ENCODE results near the gene DIO1.

The DIO1 gene

GRCh38 chr1:53889304-53890298 is 4.4 kb upstream of the DIO1 start, which contains the start of gene YIPF1:
Gene YIPF1, minus strand, starts transcription at chr1:53889797. Its CDS starts 860 bp downstream, at chr1:53888937.
- TF ChIP-seq, protein P1, sequence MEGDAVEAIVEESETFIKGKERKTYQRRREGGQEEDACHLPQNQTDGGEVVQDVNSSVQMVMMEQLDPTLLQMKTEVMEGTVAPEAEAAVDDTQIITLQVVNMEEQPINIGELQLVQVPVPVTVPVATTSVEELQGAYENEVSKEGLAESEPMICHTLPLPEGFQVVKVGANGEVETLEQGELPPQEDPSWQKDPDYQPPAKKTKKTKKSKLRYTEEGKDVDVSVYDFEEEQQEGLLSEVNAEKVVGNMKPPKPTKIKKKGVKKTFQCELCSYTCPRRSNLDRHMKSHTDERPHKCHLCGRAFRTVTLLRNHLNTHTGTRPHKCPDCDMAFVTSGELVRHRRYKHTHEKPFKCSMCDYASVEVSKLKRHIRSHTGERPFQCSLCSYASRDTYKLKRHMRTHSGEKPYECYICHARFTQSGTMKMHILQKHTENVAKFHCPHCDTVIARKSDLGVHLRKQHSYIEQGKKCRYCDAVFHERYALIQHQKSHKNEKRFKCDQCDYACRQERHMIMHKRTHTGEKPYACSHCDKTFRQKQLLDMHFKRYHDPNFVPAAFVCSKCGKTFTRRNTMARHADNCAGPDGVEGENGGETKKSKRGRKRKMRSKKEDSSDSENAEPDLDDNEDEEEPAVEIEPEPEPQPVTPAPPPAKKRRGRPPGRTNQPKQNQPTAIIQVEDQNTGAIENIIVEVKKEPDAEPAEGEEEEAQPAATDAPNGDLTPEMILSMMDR (IDR thresholded peaks at IDR 0.05; ENCODE audit: low read depth, low read length): no peak
- H3K4me3 ChIP-seq (ENCODE audit: low read depth, low read length): peak within 1 kb of the TSS; percentile 95

DNA sequence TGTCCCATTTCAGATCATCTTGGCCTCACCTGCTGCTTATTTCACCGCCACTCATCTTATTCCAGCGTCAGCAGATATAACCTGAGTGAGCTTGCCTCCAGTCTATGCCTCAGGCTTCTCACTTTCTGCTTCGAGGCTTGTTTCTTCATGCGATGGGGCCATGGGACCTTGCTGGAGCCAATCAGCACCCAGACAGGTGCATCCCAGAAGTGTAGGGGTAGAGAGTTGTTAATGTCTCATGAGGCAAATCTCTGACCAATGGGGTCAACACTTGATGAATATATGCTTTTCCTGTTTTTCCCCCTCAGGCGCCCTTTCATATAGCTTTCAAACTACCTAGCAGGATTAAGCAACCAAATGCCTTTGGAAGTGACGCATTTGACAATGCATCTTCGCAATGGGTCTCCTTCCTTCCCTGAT is 3.5 kb upstream of the DIO1 start:
- TF ChIP-seq, protein P1 (IDR thresholded peaks at IDR 0.05; ENCODE audit: low read depth, low read length): no peak
- H3K4me3 ChIP-seq (ENCODE audit: low read depth, low read length): peak overlapping the region; percentile 95

DNA sequence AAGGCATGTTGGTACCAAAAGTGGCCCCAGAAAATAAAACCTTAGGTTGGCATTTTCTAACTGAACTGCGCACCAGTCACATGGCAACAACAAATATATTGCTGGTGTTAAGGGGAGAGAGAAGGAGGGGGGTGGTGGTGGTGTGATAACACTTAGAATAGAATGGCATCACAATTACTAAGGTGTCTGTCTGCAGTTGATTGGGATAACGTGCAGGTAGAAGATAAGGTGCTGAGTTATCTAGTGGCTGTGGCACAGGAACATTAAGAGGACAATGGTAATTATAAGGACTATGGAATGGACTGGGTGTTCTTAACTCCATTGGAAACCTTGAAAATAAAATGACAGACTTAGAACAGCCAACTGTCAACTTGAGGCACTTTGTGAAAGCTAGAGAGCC is 3.0 kb upstream of the DIO1 start:
- TF ChIP-seq, protein P1 (IDR thresholded peaks at IDR 0.05; ENCODE audit: low read depth, low read length): no peak
- H3K4me3 ChIP-seq (ENCODE audit: low read depth, low read length): no peak overlapping the region

- TF ChIP-seq, protein P1 (IDR thresholded peaks at IDR 0.05; ENCODE audit: low read depth, low read length): no peak
- no peak overlapping the region for H3K4me3 ChIP-seq (ENCODE audit: low read depth, low read length)
Observed at GRCh38 chr1:53891678-53892077, 2.3 kb upstream of the DIO1 start.

GRCh38 chr1:53892911-53893310 is 1.1 kb upstream of the DIO1 start:
- H3K4me3 ChIP-seq (ENCODE audit: low read depth, low read length): no peak overlapping the region
- TF ChIP-seq, protein P1 (IDR thresholded peaks at IDR 0.05; ENCODE audit: low read depth, low read length): no peak

DNA sequence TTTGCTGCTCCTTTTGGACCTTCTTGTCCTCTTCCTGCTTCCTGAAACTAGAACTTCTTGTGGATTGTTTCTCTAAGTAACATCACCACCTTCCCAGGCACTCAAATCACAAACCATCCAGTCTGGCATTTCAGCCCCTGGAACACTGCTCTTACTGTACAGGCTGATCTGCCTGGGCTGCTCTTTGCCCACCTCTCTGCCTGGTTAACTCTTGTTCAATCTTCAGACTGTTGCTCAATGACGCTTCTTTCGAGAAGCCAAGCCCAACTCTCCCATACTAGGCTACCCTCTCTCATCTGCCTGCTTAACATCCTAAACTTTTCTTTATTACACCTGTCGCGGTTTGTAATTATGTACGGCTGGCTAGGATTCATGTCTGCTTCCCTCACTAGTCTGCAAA is 657 bp downstream of the DIO1 start:
- TF ChIP-seq, protein P1 (IDR thresholded peaks at IDR 0.05; ENCODE audit: low read depth, low read length): no peak
- H3K4me3 ChIP-seq (ENCODE audit: low read depth, low read length): no peak overlapping the region

DNA sequence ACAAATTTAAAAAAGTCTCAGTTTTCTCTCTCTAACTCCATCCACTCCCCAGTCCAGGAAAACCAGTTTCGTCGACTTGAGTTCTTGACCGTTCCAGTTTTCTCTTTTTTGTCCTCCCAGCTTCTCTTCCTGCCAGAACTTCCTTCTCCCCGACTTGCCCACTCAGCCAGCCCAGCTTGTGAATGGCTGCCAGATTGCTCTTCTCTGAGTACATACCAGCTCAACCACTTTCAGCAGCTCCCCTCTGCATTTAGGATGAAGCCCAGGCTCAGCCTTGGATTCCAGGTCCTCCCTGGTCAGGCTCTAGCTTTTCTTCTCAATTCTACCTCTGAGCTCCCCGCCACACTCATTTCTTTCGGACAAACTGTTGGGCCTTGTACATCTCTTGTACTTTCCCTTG is 1.4 kb downstream of the DIO1 start:
- no peak overlapping the region for H3K4me3 ChIP-seq (ENCODE audit: low read depth, low read length)
- TF ChIP-seq, protein P1 (IDR thresholded peaks at IDR 0.05; ENCODE audit: low read depth, low read length): no peak
